Measurements from ENCODE around the gene PARP8.
"Not testable (repeated sequence)": the region's sequence is repeated elsewhere in the genome, so short reads cannot be mapped to it uniquely, and the experiment has no call there.

The PARP8 gene

GRCh38 chr5:50791813-50792212 is 125.4 kb downstream of the PARP8 start:
- DNase-seq = no peak

DNA sequence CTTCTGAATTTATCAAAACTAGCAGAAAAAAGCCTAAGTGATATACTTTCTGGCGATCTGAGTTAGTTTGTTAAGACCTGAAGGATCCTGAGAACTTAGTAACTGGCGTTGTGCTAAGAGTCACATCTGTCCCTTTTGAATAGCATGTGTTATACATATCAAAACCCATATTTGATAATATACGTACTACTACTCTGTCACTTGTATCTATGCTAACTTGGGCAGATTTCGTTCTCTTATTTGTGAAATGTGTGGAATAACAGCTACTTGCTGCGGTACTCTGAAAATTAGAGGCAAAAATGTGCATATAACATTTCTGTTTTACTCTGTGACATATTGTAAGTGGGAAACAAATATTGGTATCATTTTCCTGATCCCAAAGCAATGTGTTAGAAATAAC is 126.4 kb downstream of the PARP8 start:
- no peak for DNase-seq

DNA sequence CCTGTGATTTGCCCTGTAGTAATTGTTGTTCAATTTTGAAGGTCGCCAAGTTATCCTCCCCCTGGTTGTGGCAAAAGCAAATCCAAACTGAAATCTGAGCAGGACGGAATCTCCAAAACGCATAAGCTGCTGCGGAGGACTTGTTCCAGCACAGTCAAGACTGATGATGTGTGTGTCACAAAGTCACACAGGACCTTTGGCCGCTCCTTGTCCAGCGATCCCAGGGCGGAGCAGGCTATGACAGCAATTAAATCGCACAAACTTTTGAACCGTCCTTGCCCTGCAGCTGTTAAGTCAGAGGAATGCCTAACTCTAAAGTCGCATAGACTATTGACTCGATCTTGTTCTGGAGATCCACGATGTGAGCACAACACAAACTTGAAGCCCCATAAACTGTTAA is 128.4 kb downstream of the PARP8 start:
- no peak for DNase-seq

- no peak for DNase-seq
Observed at GRCh38 chr5:50798002-50798401, 131.6 kb downstream of the PARP8 start.

- DNase-seq = no peak
Observed at GRCh38 chr5:50799596-50799995, 133.2 kb downstream of the PARP8 start.

DNA sequence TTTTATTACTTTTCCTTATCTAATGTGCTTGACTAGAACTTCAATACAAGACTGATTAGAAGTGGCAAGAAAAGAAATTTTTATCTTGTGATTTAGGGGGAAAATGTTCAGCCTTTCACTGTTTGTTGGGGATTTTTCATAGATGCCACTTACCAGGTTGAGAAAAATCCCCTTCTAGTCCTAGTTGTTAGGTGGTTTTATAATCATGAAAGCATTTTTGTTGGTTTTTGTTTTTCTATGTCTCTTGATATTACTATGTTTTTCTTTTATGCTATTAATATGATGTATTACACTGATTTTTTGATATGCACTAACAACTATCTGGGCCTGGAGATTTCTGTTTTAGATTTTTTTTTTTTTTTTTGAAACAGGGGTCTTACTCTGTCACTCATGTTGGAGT is 134.0 kb downstream of the PARP8 start:
- no peak for DNase-seq

DNA sequence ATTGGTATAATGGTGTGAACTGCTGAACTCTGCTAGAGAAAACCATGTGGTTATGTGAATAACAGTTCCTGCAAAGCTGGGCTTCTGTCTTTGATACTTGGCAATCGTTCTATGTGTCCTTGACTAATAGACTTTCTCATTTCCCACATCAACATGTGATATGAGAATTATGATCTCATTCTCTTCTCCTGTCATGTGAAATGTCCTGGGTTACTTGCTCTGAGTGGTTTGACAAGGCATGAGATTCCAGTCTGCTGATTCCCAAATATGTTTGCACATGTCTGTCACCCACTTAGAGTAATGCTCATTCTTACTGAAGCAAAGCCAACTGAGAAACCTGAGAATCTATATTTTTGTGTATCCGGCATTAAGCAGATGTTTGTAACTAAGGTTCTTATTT is 141.2 kb downstream of the PARP8 start:
- DNase-seq = peak; percentile 8

DNA sequence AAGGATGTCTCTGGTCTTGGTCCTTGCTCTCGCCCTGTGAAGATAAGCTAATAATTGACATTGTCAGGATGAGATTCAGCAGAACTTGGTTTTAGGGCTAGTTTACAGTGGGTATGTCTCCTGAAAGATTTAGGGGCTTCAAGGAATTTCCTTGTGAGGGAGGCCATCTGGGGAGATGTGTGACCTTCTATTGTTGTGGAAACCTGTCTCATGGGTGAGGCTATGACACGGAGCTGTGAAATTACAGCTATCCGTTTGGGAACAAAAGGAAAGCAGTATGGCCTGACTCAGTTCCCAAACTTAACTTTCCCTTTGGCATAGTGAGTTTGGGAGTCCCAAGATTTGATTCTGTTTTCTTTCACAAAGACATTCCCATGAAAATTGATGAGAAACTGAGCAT is 142.0 kb downstream of the PARP8 start:
- no peak for DNase-seq

DNA sequence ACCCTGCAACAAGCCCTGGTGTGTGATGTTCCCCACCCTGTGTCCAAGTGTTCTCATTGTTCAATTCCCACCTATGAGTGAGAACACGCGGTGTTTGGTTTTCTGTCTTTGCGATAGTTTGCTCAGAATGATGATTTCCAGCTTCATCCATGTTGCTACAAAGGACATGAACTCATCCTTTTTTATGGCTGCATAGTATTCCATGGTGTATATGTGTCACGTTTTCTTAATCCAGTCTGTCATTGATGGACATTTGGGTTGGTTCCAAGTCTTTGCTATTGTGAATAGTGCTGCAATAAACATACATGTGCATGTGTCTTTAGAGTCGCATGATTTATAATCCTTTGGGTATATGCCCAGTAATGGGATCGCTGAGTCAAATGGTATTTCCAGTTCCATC is 145.3 kb downstream of the PARP8 start:
- DNase-seq = not testable (repeated sequence)

- DNase-seq = no peak
Observed at GRCh38 chr5:50813691-50814090, 147.3 kb downstream of the PARP8 start.

- no peak for DNase-seq
Observed at GRCh38 chr5:50814556-50814955, 148.1 kb downstream of the PARP8 start.

- no peak for DNase-seq
Observed at GRCh38 chr5:50822046-50822445, 155.6 kb downstream of the PARP8 start.

DNA sequence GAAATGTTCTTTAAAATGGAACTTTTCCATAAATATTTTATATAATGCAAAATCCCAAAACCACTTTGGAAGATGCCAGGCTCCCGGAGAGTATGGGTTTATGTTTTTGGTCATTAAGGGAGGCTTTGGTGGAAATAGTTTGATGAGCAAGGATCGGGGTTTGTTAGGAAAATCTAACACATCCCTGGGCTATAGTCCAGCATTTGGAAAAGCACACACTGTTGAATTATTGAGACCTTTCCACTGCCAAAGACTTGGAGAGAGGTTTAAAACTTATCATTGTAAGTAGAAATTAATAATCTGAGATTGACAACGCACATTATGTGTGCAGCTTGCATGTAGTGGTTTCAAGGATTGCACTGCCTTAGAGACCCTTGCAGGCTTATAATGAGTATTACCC is 156.3 kb downstream of the PARP8 start:
- no peak for DNase-seq

GRCh38 chr5:50823568-50823967 is 157.1 kb downstream of the PARP8 start:
- no peak for DNase-seq

DNA sequence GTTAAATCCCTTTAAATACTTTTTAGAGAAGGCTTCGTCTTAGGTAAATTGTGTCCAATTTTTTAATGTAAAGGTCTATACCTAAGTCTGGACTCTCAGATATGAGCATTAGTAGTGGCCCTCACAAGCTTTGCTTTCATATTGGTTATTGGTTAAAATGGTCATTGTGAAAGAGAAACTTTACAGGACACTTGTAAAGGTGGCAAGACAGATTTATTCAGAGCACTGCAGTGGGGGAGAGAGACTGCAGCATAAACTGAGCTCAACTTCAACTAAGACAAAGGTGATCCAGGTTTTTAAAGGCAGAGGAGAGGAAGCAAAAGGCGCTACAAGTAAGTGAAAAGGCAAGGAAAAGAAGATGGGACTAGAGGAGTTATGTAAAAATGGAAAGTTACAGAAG is 157.7 kb downstream of the PARP8 start:
- no peak for DNase-seq

GRCh38 chr5:50827516-50828247 is 161.2 kb downstream of the PARP8 start:
- no peak for DNase-seq

GRCh38 chr5:50829023-50829422 is 162.6 kb downstream of the PARP8 start:
- no peak for DNase-seq

DNA sequence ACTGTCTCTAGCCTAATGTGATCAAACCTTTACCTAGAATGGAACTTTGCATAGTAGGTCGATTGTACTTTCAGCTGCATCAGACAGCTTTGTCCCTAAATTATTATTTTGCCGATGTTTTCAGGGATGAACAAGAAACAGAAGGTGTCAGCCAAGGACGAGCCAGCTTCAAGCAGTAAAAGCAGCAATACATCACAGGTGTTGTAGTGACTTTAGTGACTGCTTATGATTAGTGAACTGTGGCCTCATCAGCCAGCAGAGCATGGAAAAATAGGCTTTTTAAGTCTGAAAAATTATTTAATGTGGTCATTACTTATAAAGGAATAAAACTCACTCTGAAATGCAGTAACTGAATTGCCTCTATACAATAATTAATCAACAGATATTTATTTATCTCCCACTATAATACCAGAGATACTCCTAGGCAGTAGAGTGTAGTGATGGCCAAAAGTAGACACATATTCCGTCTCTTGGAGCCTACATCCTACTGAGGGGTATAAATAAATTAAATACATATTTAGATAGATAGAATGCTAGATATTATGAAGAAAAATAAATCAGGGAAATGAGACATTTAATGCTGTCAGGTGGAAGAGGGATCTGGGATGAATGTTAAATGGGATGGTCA is 166.3 kb downstream of the PARP8 start:
- no peak for DNase-seq

- DNase-seq = no peak
Observed at GRCh38 chr5:50836356-50836755, 169.9 kb downstream of the PARP8 start.

DNA sequence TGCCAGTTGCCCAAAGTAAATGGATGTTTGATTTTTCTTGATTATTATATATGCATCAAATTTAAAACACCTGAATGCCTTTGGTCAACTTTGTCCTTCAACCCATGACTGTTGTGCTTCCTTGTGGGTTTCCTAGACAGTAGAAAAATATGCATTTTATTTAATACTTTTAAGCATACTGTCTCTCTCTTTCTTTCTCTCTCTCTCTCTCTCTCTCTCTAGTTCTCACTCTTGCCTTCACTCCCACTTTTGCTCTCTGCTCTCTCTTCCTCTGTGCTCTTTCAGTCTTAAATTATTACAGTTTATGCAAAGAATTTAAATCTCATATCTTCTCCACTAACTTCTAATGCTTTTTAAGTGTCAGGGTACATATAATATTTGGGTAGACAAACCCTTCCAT is 173.0 kb downstream of the PARP8 start:
- DNase-seq = no peak

DNA sequence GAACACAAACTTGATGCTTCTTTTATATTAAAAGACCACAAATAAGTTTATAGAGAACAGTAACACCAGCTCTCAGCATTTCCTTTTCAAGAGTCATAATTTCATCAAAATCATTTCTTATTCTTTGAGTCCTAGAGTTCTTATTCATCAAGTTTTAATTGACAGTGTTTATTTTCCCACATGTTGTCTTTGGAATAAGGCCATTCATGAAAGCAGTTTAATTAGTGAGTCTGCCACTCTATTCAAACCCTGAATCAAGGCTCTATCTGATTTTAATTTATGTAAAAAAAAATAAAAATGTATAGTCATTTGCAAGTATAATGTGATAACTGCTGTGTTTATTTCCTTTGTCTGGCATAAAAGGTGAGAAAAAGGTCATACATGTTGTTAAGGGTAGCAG is 176.7 kb downstream of the PARP8 start:
- no peak for DNase-seq

- no peak for DNase-seq
Observed at GRCh38 chr5:50846261-50846660, 179.8 kb downstream of the PARP8 start.

DNA sequence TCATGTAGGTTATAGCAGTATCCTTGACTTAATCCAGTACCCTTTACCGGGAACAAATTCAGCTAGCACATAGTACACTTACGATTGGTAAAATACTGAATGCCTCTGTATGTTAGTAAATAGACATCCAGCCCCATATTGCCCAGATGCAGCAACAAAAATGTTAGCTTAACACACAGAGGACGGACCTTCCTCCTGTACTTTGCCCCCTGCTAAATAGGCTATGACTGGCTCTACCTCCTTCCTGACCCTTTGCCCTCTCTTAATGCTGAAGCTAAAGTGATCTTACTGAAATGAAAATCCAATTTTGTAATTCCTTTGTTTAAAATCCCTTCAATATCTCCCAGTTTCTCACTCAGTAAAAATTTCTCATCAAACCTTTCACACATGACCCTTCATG is 183.1 kb downstream of the PARP8 start:
- DNase-seq = no peak

DNA sequence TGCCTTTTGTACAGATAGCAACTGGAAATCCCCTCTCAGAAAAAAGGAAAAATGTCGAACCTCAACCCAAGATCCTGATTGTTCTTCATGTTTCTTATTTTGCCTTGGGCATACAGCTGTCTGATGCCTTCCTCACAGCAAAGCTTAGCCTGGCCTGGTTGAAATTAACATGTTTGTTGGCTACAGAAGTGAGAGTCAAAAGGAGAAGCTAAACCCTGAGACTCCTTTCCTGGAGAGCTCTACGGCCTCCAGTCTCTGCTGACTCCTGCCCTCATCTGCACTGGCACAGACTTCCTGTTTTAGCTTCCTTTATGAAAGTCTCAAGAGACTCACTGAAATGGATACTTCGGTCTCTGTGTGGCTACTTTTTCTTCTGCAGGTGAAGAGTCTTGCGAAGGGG is 186.7 kb downstream of the PARP8 start:
- no peak for DNase-seq

GRCh38 chr5:50854082-50854481 is 187.6 kb downstream of the PARP8 start:
- DNase-seq = no peak
